Karpas-422 (cell line): ENCODE measurements around the gene KSR2. TPM values are rescaled to one million over a fixed set of nuclear protein-coding genes. Genes with fewer than 3 reads are reported as not detected.

Experiments used
- DNase-seq: peaks from one replicate; pipeline ENCODE4 v3.0.0-alpha.2; 2015
- H2AFZ ChIP-seq: fragments of 200-600 bp; sonication (generic); 2 replicates; pipeline ENCODE4 v1.6.1; 2014; ENCODE audit warnings: antibody characterized with exemption, low read length, mixed read lengths
- H3K27ac ChIP-seq: fragments of 200-600 bp; sonication (generic); 2 replicates; pipeline ENCODE4 v1.5.1; 2014; ENCODE audit warnings: mild to moderate bottlenecking, low read length, moderate library complexity
- H3K27me3 ChIP-seq: fragments of 200-600 bp; sonication (generic); 2 replicates; pipeline ENCODE4 v1.6.1; 2014; ENCODE audit warnings: low read length, mixed read lengths
- H3K36me3 ChIP-seq: fragments of 200-600 bp; sonication (generic); 2 replicates; pipeline ENCODE4 v1.6.1; 2014; ENCODE audit warnings: low read length, mixed read lengths; ENCODE audit not compliant: insufficient read depth
- H3K4me1 ChIP-seq: fragments of 200-600 bp; sonication (generic); 2 replicates; pipeline ENCODE4 v1.6.1; 2014; ENCODE audit warnings: mild to moderate bottlenecking, low read length, mixed read lengths
- H3K4me2 ChIP-seq: fragments of 200-600 bp; sonication (generic); 2 replicates; pipeline ENCODE4 v1.6.1; 2014; ENCODE audit warnings: low read length, low read depth, mild to moderate bottlenecking; ENCODE audit not compliant: poor library complexity, severe bottlenecking
- H3K4me3 ChIP-seq: fragments of 200-600 bp; sonication (generic); 2 replicates; pipeline ENCODE4 v1.5.1; 2014; ENCODE audit warnings: mild to moderate bottlenecking, antibody characterized with exemption, low read length, mixed read lengths
- H3K79me2 ChIP-seq: fragments of 200-600 bp; sonication (generic); 2 replicates; pipeline ENCODE4 v1.6.1; 2014; ENCODE audit warnings: mild to moderate bottlenecking, low read length, mixed read lengths
- H3K9ac ChIP-seq: fragments of 200-600 bp; sonication (generic); 2 replicates; pipeline ENCODE4 v1.6.0; 2014; ENCODE audit warnings: low read length
- H3K9me2 ChIP-seq: fragments of 200-600 bp; sonication (generic), shearing (Covaris generic); replicated peaks from 2 replicates; pipeline ENCODE4 v1.6.0; 2014; ENCODE audit warnings: mild to moderate bottlenecking, low read length, moderate library complexity; ENCODE audit not compliant: insufficient read depth
- H3K9me3 ChIP-seq: fragments of 300-700, 200-600 bp; sonication (generic); 2 replicates; pipeline ENCODE4 v1.6.1; 2014; ENCODE audit warnings: low read length, mixed read lengths
- H4K20me1 ChIP-seq: fragments of 200-600 bp; sonication (generic); 2 replicates; pipeline ENCODE4 v1.6.1; 2014; ENCODE audit warnings: mild to moderate bottlenecking, antibody characterized with exemption, low read length, low read depth; ENCODE audit not compliant: insufficient read depth
- total RNA-seq: library from RNA; depleted of rRNA; stranded (reverse); fragments of >200 nt; shearing (Covaris generic); gene quantifications from 2 replicates; pipeline ENCODE4 v1.2.3, GENCODE V29; 2014; ENCODE audit warnings: low replicate concordance; rRNA removed

Gene KSR2
- 0.04 TPM in 1 of 2 replicates, not detected in the other for total RNA-seq

- Histone ChIP-seq H3K27ac (no peak within 1 kb of the TSS), H3K4me2 (peak within 1 kb of the TSS; percentile 71), H3K4me3 (peak within 1 kb of the TSS; percentile 62), H3K9ac (peak within 1 kb of the TSS; percentile 52), H3K36me3 (no peaks in the 10 kb centered on the region), H3K27me3 (no peaks in the 10 kb centered on the region), H3K4me1 (peaks cover 9% of the 10 kb centered on the region; the same call in 1 of the 2 replicates), H2AFZ (peak within 1 kb of the TSS; percentile 2; the same call in 1 of the 2 replicates), H4K20me1 (no peaks in the 10 kb centered on the region), H3K9me3 (peaks cover 4% of the 10 kb centered on the region; the same call in 1 of the 2 replicates), H3K79me2 (no peaks in the 10 kb centered on the region), H3K9me2 (no peaks in the 10 kb centered on the region)
- DNase-seq, result peak; percentile 78
Measured at GRCh38 chr12:117968826-117969659, at the start of gene KSR2. Gene KSR2, minus strand, starts transcription at chr12:117968990. Its CDS starts 735 bp downstream, at chr12:117968255.

- H2AFZ ChIP-seq, result no peak overlapping the region
- no peak overlapping the region for H3K27ac ChIP-seq
- peaks cover 17% of the 10 kb centered on the region for H3K4me1 ChIP-seq
- no peaks in the 10 kb centered on the region for H3K27me3 ChIP-seq
- DNase-seq, result no peak
- H4K20me1 ChIP-seq, result no peaks in the 10 kb centered on the region
- peak overlapping the region; percentile 79 for H3K4me2 ChIP-seq
- peak overlapping the region; percentile 89 for H3K4me3 ChIP-seq
- peak overlapping the region; percentile 84 for H3K9ac ChIP-seq
- H3K9me3 ChIP-seq, result no peaks in the 10 kb centered on the region
- peaks cover 32% of the 10 kb centered on the region for H3K36me3 ChIP-seq
- peaks cover 36% of the 10 kb centered on the region for H3K79me2 ChIP-seq
- no peaks in the 10 kb centered on the region for H3K9me2 ChIP-seq
Measured at GRCh38 chr12:118017926-118018325, 49.1 kb upstream of the KSR2 start.

GRCh38 chr12:118016424-118017264 lies 47.9 kb upstream of the KSR2 start, which contains the start of gene RFC5:
Gene RFC5, plus strand, starts transcription at chr12:118016703. Its CDS starts 125 bp downstream, at chr12:118016828.
- Histone ChIP-seq H3K9me2 (no peaks in the 10 kb centered on the region), H3K36me3 (peaks cover 32% of the 10 kb centered on the region), H3K27me3 (no peaks in the 10 kb centered on the region), H3K4me3 (peak within 1 kb of the TSS; percentile 89), H3K4me1 (peaks cover 17% of the 10 kb centered on the region), H4K20me1 (no peaks in the 10 kb centered on the region), H3K4me2 (peak within 1 kb of the TSS; percentile 79), H3K79me2 (peaks cover 36% of the 10 kb centered on the region), H2AFZ (peak within 1 kb of the TSS; percentile 81; the same call in 1 of the 2 replicates), H3K9me3 (no peaks in the 10 kb centered on the region), H3K27ac (no peak within 1 kb of the TSS), H3K9ac (peak within 1 kb of the TSS; percentile 84)
- DNase-seq, result peak; percentile 99

GRCh38 chr12:118015944-118016343 lies 47.2 kb upstream of the KSR2 start:
- Histone ChIP-seq H3K27ac (no peak overlapping the region), H2AFZ (no peak overlapping the region), H3K27me3 (no peaks in the 10 kb centered on the region), H3K4me1 (peaks cover 17% of the 10 kb centered on the region), H3K79me2 (peaks cover 36% of the 10 kb centered on the region), H3K9ac (peak overlapping the region; percentile 84), H3K36me3 (peaks cover 26% of the 10 kb centered on the region), H3K9me2 (no peaks in the 10 kb centered on the region), H3K9me3 (no peaks in the 10 kb centered on the region), H3K4me2 (peak overlapping the region; percentile 79), H4K20me1 (no peaks in the 10 kb centered on the region), H3K4me3 (peak overlapping the region; percentile 89; the same call in 1 of the 2 replicates)
- DNase-seq, result no peak

- H3K27me3 ChIP-seq, result no peaks in the 10 kb centered on the region
- peaks cover 20% of the 10 kb centered on the region for H3K36me3 ChIP-seq
- H3K4me2 ChIP-seq, result no peak overlapping the region
- H4K20me1 ChIP-seq, result no peaks in the 10 kb centered on the region
- H2AFZ ChIP-seq, result no peak overlapping the region
- H3K27ac ChIP-seq, result no peak overlapping the region
- peaks cover 17% of the 10 kb centered on the region for H3K4me1 ChIP-seq
- no peak overlapping the region for H3K4me3 ChIP-seq
- no peaks in the 10 kb centered on the region for H3K9me3 ChIP-seq
- DNase-seq, result no peak
- no peaks in the 10 kb centered on the region for H3K9me2 ChIP-seq
- H3K79me2 ChIP-seq, result peaks cover 32% of the 10 kb centered on the region
- no peak overlapping the region for H3K9ac ChIP-seq
Measured at GRCh38 chr12:118015306-118015705, 46.5 kb upstream of the KSR2 start.

GRCh38 chr12:118013283-118013682 lies 44.5 kb upstream of the KSR2 start:
- Histone ChIP-seq H3K9ac (no peak overlapping the region), H3K4me2 (no peak overlapping the region), H3K4me3 (no peak overlapping the region), H3K9me2 (no peaks in the 10 kb centered on the region), H3K27ac (no peak overlapping the region), H4K20me1 (no peaks in the 10 kb centered on the region), H3K36me3 (peaks cover 3% of the 10 kb centered on the region; the same call in 1 of the 2 replicates), H3K4me1 (peaks cover 16% of the 10 kb centered on the region), H2AFZ (no peak overlapping the region), H3K9me3 (no peaks in the 10 kb centered on the region), H3K27me3 (no peaks in the 10 kb centered on the region), H3K79me2 (peaks cover 18% of the 10 kb centered on the region)
- DNase-seq, result no peak

GRCh38 chr12:118011961-118012360 lies 43.2 kb upstream of the KSR2 start:
- H3K4me1 ChIP-seq, result peaks cover 5% of the 10 kb centered on the region
- H3K4me2 ChIP-seq, result no peak overlapping the region
- no peak overlapping the region for H3K9ac ChIP-seq
- no peaks in the 10 kb centered on the region for H3K9me3 ChIP-seq
- peaks cover 4% of the 10 kb centered on the region for H3K79me2 ChIP-seq
- H3K9me2 ChIP-seq, result no peaks in the 10 kb centered on the region
- H4K20me1 ChIP-seq, result no peaks in the 10 kb centered on the region
- no peak overlapping the region for H3K4me3 ChIP-seq
- no peaks in the 10 kb centered on the region for H3K27me3 ChIP-seq
- H3K36me3 ChIP-seq, result no peaks in the 10 kb centered on the region
- no peak for DNase-seq
- no peak overlapping the region for H2AFZ ChIP-seq
- no peak overlapping the region for H3K27ac ChIP-seq

GRCh38 chr12:118011377-118011776 lies 42.6 kb upstream of the KSR2 start:
- Histone ChIP-seq H3K9me3 (no peaks in the 10 kb centered on the region), H2AFZ (no peak overlapping the region), H3K9ac (no peak overlapping the region), H4K20me1 (no peaks in the 10 kb centered on the region), H3K9me2 (no peaks in the 10 kb centered on the region), H3K36me3 (no peaks in the 10 kb centered on the region), H3K27me3 (no peaks in the 10 kb centered on the region), H3K27ac (no peak overlapping the region), H3K4me1 (peaks cover 5% of the 10 kb centered on the region), H3K79me2 (no peaks in the 10 kb centered on the region), H3K4me3 (no peak overlapping the region), H3K4me2 (no peak overlapping the region)
- DNase-seq, result no peak
